Upper lobe of left lung (tissue), 6 donors: Measurements from ENCODE around the gene TRUB2. TPM values are rescaled to one million over a fixed set of nuclear protein-coding genes. Genes with fewer than 3 reads are reported as not detected.

Experiments used
- ATAC-seq, 2 donors: fragments of 200-7000 bp; cut with Tn5 transposase; one replicate each; pipeline ENCODE4 v1.9.1; 2022; ENCODE audit warnings: mild to moderate bottlenecking in 2 of 2, moderate library complexity in 2 of 2; ENCODE audit not compliant: low FRiP score in 2 of 2
- DNase-seq, 2 donors: peaks; one replicate each; pipeline ENCODE4 v3.0.0-alpha.2; 2019 to 2020
- H3K27ac ChIP-seq, 4 donors: fragments of 200-600 bp; sonication (generic); one replicate each; pipeline ENCODE4 v1.5.1; 2016 to 2019
- H3K27me3 ChIP-seq, 4 donors: fragments of 200-600 bp; sonication (generic); one replicate each; pipeline ENCODE4 v1.5.1; 2017 to 2019
- H3K36me3 ChIP-seq, 4 donors: fragments of 200-600 bp; sonication (generic); one replicate each; pipeline ENCODE4 v1.5.1; 2016 to 2019
- H3K4me1 ChIP-seq, 4 donors: fragments of 200-600 bp; sonication (generic); one replicate each; pipeline ENCODE4 v1.5.1; 2018 to 2019
- H3K4me3 ChIP-seq, 4 donors: fragments of 200-600 bp; sonication (generic); one replicate each; pipeline ENCODE4 v1.5.1; 2017 to 2019; ENCODE audit warnings: mild to moderate bottlenecking in 2 of 4, moderate library complexity in 1 of 4
- H3K9me3 ChIP-seq, 4 donors: fragments of 200-600 bp; sonication (generic); one replicate each; pipeline ENCODE4 v1.5.1; 2018 to 2019
- EP300 ChIP-seq, 4 donors: sonication (generic); formaldehyde crosslinking; IDR thresholded peaks; one replicate each; pipeline ENCODE4 v1.5.1; 2017; ENCODE audit warnings: antibody characterized with exemption in 4 of 4, control low read depth in 2 of 4
- POLR2A ChIP-seq, 4 donors: fragments of 450-650 bp; IDR thresholded peaks; one replicate each; pipeline ENCODE4 v1.5.1; 2016 to 2017; ENCODE audit warnings: antibody characterized with exemption in 4 of 4, mild to moderate bottlenecking in 2 of 4
- POLR2AphosphoS5 ChIP-seq, 2 donors: sonication (generic); formaldehyde crosslinking; IDR thresholded peaks; one replicate each; pipeline ENCODE4 v1.5.1; 2017; ENCODE audit warnings: antibody characterized with exemption in 2 of 2
- WGBS, 2 donors: methylation state at CpG; one replicate each; pipeline ENCODE4 v1.1.5; 2017 to 2018; 5-methylcytosine and 5-hydroxymethylcytosine counted together
- total RNA-seq, 6 donors: library from RNA; depleted of rRNA in 4 of 6; stranded (reverse); fragments of >200 nt in 4 of 6; gene quantifications; one replicate each; pipeline versions ENCODE4 v1.1.0 to v1.2.1, GENCODE V29; 2016 to 2021
- TF ChIP-seq, protein P1 (sequence below), 6 experiments: fragments of 450-650 bp in 4 of 6; fragments of 200-600 bp in 2 of 6; sonication (generic) in 2 of 6; IDR thresholded peaks; one replicate each; pipeline ENCODE4 v1.5.1; 2016 to 2019; ENCODE audit warnings: antibody characterized with exemption in 6 of 6
- donor health status: DM: no; HTN: no; CAD: no; lungs with moderate emphysema.
- donor health status: DM: no; HTN: yes; CAD: no; lungs with severe emphysema.

The TRUB2 gene
- 10 to 100 TPM in 3 of 6 donors, 1 to 10 TPM in 3; 6.9 to 24.1 (median 9.7) TPM for total RNA-seq

DNA sequence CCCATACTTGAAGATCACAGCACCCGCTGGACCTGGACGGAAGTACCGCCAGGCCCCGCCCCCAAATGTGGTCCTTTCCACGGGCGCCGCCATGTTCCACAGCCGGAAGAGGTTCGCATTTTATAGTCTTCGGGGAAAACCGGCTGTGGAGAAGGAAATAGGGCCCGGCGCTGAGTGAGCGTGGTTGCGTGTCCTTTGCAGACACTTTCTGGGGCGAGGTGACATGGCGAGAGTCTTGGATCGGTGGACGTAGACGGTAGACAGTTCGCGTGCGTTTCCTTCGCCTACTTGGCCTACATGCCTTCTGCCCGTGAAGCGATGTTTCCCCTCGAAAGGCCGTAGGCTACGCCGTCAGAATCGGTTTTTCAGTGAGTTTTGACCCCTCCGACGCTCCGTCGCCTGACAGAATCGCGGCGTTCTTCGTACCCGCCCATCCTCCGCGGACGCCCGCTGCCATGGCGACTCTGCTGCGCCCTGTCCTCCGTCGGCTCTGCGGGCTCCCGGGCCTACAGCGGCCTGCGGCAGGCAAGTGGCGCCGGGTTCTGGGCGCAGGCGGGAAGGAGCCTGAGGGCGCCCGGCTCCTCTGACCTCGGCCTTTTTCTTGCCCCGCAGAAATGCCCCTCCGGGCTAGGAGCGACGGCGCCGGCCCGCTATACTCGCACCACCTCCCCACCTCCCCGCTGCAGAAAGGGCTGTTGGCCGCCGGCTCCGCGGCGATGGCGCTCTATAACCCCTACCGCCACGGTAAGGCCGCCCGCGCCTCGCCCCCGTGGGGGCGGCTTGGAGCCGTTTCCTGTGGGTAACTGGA lies at the start of gene TRUB2, which contains the start of gene COQ4:
TSS of gene TRUB2 (minus strand) at position 44 of the 808 bp plus-strand sequence. CDS start at position 5, 39 bp downstream.
TSS of gene COQ4 (plus strand) at position 436 of the 808 bp plus-strand sequence. CDS start at position 456, 20 bp downstream.
- H3K27ac ChIP-seq, result peak within 1 kb of the TSS; percentile 83 to 92 (median 89)
- ATAC-seq (peak; percentile 98), DNase-seq (peak; percentile 94 to 95)
- H3K4me3 ChIP-seq, result peak within 1 kb of the TSS; percentile 66 to 100 (median 90)
- H3K4me1 ChIP-seq, result peaks cover 19 to 33% (median 22%) of the 10 kb centered on the region in 4 donors
- peaks cover 0 to 43% (median 17%) of the 10 kb centered on the region in 4 donors for H3K36me3 ChIP-seq
- WGBS, 2 donors, result 0% methylated on average over 38 to 48 of the region's 83 CpGs
- no peaks in the 10 kb centered on the region for H3K9me3 ChIP-seq
- peak in 3 of 4 donors; percentile 27 to 39 (median 31) for TF ChIP-seq POLR2A (IDR thresholded peaks at IDR 0.05)
- TF ChIP-seq, protein P1, sequence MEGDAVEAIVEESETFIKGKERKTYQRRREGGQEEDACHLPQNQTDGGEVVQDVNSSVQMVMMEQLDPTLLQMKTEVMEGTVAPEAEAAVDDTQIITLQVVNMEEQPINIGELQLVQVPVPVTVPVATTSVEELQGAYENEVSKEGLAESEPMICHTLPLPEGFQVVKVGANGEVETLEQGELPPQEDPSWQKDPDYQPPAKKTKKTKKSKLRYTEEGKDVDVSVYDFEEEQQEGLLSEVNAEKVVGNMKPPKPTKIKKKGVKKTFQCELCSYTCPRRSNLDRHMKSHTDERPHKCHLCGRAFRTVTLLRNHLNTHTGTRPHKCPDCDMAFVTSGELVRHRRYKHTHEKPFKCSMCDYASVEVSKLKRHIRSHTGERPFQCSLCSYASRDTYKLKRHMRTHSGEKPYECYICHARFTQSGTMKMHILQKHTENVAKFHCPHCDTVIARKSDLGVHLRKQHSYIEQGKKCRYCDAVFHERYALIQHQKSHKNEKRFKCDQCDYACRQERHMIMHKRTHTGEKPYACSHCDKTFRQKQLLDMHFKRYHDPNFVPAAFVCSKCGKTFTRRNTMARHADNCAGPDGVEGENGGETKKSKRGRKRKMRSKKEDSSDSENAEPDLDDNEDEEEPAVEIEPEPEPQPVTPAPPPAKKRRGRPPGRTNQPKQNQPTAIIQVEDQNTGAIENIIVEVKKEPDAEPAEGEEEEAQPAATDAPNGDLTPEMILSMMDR (IDR thresholded peaks at IDR 0.05), result peak in 2 of 6 experiments; percentile 8 to 22
- peak in 1 of 4 donors; percentile 69 for TF ChIP-seq EP300 (IDR thresholded peaks at IDR 0.05)
- peak in 1 of 2 donors; percentile 80 for TF ChIP-seq POLR2AphosphoS5 (IDR thresholded peaks at IDR 0.05)
- H3K27me3 ChIP-seq, result no peaks in the 10 kb centered on the region

DNA sequence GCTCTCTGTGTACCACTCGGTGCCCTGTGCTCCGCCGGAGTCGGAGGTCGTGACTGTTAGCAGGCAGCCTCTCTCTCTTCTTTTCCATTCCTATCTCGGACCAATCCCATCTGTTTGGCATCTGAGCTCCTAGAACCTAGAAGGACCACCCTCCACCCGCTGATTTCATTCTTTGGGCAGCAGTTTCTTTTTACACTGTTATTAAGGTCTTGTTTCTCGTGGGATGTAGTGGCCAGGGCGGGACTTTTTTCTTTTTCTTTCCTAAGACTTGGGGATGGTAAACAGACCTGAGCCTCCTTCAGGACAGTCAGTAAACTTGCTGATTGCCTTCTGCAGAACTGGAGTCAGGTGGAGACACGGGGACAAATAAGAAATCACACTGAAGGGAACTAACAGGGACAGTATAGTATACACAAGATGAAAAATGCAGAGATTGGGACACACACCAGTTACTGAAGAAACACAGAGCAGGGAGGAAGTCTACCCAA lies 49.4 kb upstream of the TRUB2 start:
- 0 to 1% methylated on average over 7 to 10 of the region's 10 CpGs for WGBS, 2 donors
- ATAC-seq (no peak), DNase-seq (no peak)
- H3K27ac ChIP-seq, result peak overlapping the region; percentile 87 to 94 (median 90)
- H3K9me3 ChIP-seq, result no peaks in the 10 kb centered on the region
- H3K4me3 ChIP-seq, result peak overlapping the region; percentile 70 to 87 (median 72)
- no peak for TF ChIP-seq POLR2AphosphoS5 (IDR thresholded peaks at IDR 0.05)
- TF ChIP-seq, protein P1 (IDR thresholded peaks at IDR 0.05), result peak in 1 of 6 experiments; percentile 5
- H3K27me3 ChIP-seq, result no peaks in the 10 kb centered on the region
- H3K36me3 ChIP-seq, result peaks cover 0 to 10% (median 0%) of the 10 kb centered on the region in 4 donors
- peaks cover 17 to 24% (median 19%) of the 10 kb centered on the region in 4 donors for H3K4me1 ChIP-seq

DNA sequence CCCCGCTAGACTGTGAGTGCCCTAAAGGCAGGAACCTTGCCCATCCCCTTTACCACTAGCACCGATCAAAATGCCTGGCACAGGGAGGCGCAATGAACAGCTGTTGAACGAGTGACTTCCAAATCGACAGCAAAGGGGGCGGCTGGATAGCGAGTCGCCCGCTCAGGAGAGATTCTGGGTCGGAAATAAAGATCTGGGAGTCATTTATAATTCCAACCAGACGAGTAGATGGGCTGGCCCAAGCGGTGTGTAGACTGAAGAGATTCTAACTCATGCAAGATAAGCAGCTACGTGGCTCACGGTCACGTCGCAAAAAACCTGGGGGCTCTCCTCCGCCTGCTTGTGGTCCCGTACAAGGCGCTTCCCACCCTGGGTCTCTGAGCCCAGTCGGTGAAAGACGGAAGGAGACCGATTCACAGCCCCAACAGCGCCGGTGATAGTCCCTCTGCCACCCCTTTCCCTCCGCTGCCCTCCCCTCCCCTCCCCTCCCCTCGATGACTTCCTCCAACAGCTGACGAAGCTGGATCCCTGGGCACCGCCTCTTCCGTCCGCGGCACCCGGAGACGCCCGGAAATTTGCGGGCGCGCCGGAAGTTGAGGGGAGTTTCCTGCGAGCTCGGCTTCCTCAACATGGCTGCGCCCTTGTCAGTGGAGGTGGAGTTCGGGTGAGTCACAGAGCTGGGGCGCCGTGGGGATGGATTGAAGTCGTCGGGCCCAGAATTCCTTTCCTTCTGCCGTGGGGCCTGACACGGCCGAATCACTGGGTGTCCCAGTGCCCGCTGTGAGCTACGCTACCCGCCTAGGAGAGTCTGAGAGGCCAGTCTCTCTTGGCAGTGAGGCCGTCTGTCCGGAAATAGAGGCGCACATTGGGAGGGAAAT lies 48.7 kb upstream of the TRUB2 start, which contains the start of gene URM1:
TSS of gene URM1 (plus strand) at position 623 of the 878 bp plus-strand sequence. CDS start at position 630, 7 bp downstream.
- ATAC-seq (peak; percentile 97 to 98), DNase-seq (peak; percentile 96 to 97)
- WGBS, 2 donors, result 1% methylated on average over 18 to 51 of the region's 55 CpGs
- H3K36me3 ChIP-seq, result peaks cover 0 to 10% (median 0%) of the 10 kb centered on the region in 4 donors
- H3K4me1 ChIP-seq, result peaks cover 17 to 24% (median 19%) of the 10 kb centered on the region in 4 donors
- H3K27ac ChIP-seq, result peak within 1 kb of the TSS; percentile 87 to 94 (median 90)
- TF ChIP-seq EP300 (IDR thresholded peaks at IDR 0.05), result peak in 1 of 4 donors; percentile 18
- peak; percentile 79 to 81 for TF ChIP-seq POLR2AphosphoS5 (IDR thresholded peaks at IDR 0.05)
- TF ChIP-seq, protein P1 (IDR thresholded peaks at IDR 0.05), result no peak
- TF ChIP-seq POLR2A (IDR thresholded peaks at IDR 0.05), result peak in 3 of 4 donors; percentile 69 to 94 (median 88)
- no peaks in the 10 kb centered on the region for H3K9me3 ChIP-seq
- no peaks in the 10 kb centered on the region for H3K27me3 ChIP-seq
- H3K4me3 ChIP-seq, result peak within 1 kb of the TSS; percentile 70 to 87 (median 72)

DNA sequence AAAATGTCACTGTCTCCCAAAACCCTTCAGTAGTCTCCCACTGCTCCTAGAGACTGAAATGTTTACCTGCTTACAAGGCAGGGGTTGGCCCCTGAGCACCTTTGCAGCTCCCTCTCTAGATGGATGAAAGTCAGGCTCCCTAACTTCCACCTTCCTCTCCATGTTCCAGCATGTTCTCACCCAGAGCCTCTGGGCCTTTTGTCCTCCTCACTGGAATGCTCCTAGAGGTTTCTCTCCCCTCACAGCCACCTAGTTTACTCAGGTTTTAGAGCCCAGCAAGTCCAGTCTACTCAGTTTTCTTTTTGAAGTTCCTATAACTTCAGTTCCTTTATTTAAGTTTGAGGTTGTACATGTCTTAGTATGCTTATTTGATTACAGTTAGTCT lies 48.1 kb upstream of the TRUB2 start:
- H3K4me3 ChIP-seq, result peak overlapping the region in 3 of 4 donors; percentile 70 to 87 (median 74)
- TF ChIP-seq EP300 (IDR thresholded peaks at IDR 0.05) (no peak), POLR2AphosphoS5 (IDR thresholded peaks at IDR 0.05) (no peak), POLR2A (IDR thresholded peaks at IDR 0.05) (no peak)
- TF ChIP-seq, protein P1 (IDR thresholded peaks at IDR 0.05), result no peak
- H3K27ac ChIP-seq, result peak overlapping the region; percentile 87 to 94 (median 90)
- no peaks in the 10 kb centered on the region for H3K9me3 ChIP-seq
- H3K36me3 ChIP-seq, result peaks cover 0 to 5% (median 0%) of the 10 kb centered on the region in 4 donors
- DNase-seq, result no peak
- no peak for ATAC-seq
- peaks cover 17 to 24% (median 19%) of the 10 kb centered on the region in 4 donors for H3K4me1 ChIP-seq
- H3K27me3 ChIP-seq, result no peaks in the 10 kb centered on the region
